HAP-1 (cell line): ENCODE data around the gene RNU7-1.

ENCODE experiments used
- DNase-seq, 2 experiments: peaks; one replicate each; pipeline ENCODE4 v3.0.0-alpha.2; 2016 to 2020; ENCODE audit warnings: low spot score in 2 of 2
- H3K27me3 ChIP-seq: fragments of 250-450 bp; sonication (Bioruptor Pico); 2 replicates; pipeline ENCODE4 v1.5.1; 2020; ENCODE audit warnings: low read depth, mild to moderate bottlenecking, moderate library complexity
- H3K36me3 ChIP-seq: fragments of 250-450 bp; sonication (Bioruptor Pico); replicated peaks from 2 replicates; pipeline ENCODE4 v1.5.1; 2020; ENCODE audit warnings: mild to moderate bottlenecking
- H3K4me1 ChIP-seq: fragments of 250-450 bp; sonication (Bioruptor Pico); 2 replicates; pipeline ENCODE4 v1.5.1; 2020; ENCODE audit warnings: mild to moderate bottlenecking
- H3K4me3 ChIP-seq: fragments of 250-450 bp; sonication (Bioruptor Pico); 2 replicates; pipeline ENCODE4 v1.5.1; 2020; ENCODE audit warnings: mild to moderate bottlenecking, moderate library complexity
- H3K9me3 ChIP-seq: fragments of 250-450 bp; sonication (Bioruptor Pico); 2 replicates; pipeline ENCODE4 v1.5.1; 2020; ENCODE audit warnings: mild to moderate bottlenecking, moderate library complexity
- in situ Hi-C: fragments of 300-500 bp; cut with MboI; formaldehyde crosslinking; loops from 3 replicates; pipeline ENCODE4 v1.14.3; 2020; ENCODE audit warnings: low sequenced_read_pairs, inconsistent platforms, mixed read lengths

The RNU7-1 gene

DNA sequence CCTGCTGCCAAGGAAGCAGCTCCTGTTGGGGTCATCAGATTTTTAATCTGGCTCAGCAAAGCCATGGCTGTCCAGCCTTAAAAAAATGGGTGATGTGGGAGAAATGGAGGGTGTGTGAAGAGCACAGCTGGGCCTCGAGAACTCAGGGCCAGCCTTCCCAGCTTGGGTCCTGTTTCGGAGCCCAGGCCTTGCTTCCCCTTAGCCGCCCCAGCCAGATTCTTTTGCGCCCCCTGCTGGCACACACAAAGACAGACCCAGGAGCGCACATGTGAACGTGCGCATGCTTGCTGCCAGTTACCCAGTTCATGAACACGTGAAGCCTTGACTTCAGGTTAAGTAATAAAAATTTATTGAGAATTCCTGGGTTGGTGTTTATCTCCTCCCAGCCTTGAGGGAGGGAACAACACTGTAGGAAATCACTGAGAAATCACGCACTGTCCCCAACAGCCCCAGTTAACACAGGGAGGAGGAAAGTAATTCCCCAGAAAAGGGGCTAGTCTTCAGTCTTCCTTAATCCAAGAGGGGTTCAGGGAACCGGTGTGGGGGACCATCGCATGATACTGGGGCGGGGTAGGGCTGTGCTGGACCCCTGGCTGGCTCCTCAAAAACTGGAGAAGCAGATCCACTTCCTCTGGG is 21.5 kb downstream of the RNU7-1 start:
- Histone ChIP-seq H3K4me3 (no peak overlapping the region), H3K27me3 (no peaks in the 10 kb centered on the region), H3K4me1 (peaks cover 27% of the 10 kb centered on the region), H3K9me3 (no peaks in the 10 kb centered on the region), H3K36me3 (peaks cover 53% of the 10 kb centered on the region)
- in situ Hi-C loops, result no loop called here
- DNase-seq, result peak; percentile 63 to 92

DNA sequence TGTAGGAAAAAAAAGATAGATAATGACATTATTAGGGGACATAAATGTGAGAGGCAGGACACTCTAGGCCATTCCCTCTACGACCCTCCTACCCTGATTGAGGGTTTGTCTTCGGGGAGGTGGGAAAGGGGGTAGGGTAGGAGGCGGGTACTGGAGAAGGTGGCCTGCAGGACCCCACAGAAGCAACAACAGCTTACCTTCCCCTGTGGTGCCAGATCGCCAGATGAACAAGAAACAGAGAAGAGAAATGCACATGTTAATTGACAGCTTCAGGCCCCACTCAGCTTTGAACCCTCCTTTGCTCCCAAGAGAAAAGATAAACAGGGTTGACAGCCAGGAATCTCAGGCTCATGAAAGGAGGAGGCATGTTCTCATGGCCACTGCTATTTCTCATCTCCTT is 22.1 kb downstream of the RNU7-1 start:
- no peak for DNase-seq
- Histone ChIP-seq H3K36me3 (peaks cover 56% of the 10 kb centered on the region), H3K4me1 (peaks cover 27% of the 10 kb centered on the region)

DNA sequence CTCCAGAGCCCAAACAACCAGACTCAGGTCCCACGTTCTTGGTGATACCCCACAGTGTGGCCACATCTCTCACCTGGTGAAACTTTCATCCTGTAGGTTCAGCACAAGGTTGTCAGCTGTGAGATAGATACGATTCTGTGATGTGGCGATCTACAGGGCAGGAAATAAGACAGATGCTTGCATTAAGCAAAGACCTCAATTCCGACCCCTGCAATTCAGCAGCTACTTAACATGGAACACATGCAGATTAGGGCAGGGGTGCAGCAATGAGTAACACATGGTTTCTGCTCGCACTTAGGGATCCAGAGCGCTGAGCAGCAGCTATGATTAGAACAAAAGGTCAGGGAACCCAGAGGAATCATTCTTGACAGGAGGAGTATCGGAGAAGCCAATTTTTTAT is 22.7 kb downstream of the RNU7-1 start:
- Histone ChIP-seq H3K36me3 (peaks cover 56% of the 10 kb centered on the region), H3K4me3 (no peak overlapping the region), H3K4me1 (peaks cover 20% of the 10 kb centered on the region), H3K27me3 (no peaks in the 10 kb centered on the region), H3K9me3 (no peaks in the 10 kb centered on the region)
- DNase-seq, result no peak
- in situ Hi-C loops, result no loop called here

More for the DNA sequence above, 22.1 kb downstream of the RNU7-1 start:
- in situ Hi-C loops, result no loop called here
- Histone ChIP-seq H3K27me3 (no peaks in the 10 kb centered on the region), H3K4me3 (no peak overlapping the region), H3K9me3 (no peaks in the 10 kb centered on the region)

DNA sequence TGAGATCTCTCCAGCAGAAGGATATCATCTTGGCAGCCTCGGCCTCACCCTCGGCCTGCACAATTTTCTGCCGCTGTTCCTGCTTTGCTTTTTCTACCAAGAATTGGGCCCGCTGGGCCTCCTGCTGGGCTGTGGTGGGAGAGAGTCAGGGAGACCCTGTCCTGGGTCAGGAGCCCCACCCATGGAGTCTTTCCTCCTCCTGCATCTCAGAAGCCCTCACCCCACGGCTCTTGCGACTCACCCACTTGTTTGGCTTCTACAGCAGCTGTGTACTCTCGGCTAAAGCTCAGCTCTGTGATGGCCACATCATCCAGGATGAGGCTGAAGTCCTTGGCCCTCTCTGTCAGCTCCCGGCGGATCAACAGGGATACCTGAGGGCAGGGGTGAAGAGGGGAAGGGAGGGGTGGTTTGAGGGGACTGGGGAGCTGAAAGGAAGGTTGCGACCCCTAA is 24.1 kb downstream of the RNU7-1 start:
- Histone ChIP-seq H3K9me3 (no peaks in the 10 kb centered on the region), H3K27me3 (no peaks in the 10 kb centered on the region), H3K4me1 (peaks cover 17% of the 10 kb centered on the region), H3K4me3 (no peak overlapping the region), H3K36me3 (peaks cover 60% of the 10 kb centered on the region)
- DNase-seq, result no peak
- in situ Hi-C loops, result no loop called here

DNA sequence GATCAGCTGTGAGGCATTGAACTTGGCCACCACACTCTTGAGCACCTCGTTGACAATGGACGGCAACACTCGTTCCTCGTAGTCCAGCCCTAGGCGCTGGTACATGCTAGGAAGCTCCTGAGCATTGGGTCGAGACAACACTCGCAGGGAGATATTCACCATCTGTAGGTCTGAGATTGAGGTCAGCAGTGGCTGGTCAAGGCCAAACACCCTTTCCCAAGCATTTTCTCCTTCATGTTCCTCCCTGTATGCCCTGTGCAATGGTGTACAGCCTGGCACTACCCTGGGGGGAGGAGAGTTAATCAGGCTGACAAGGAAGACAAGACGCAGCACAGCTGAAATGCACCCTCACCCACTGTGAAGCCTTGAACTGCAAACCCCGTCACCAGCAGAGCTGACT is 24.8 kb downstream of the RNU7-1 start:
- Histone ChIP-seq H3K4me1 (peaks cover 16% of the 10 kb centered on the region), H3K4me3 (no peak overlapping the region; the same call in 1 of the 2 replicates)
- in situ Hi-C loops, result no loop called here

DNA sequence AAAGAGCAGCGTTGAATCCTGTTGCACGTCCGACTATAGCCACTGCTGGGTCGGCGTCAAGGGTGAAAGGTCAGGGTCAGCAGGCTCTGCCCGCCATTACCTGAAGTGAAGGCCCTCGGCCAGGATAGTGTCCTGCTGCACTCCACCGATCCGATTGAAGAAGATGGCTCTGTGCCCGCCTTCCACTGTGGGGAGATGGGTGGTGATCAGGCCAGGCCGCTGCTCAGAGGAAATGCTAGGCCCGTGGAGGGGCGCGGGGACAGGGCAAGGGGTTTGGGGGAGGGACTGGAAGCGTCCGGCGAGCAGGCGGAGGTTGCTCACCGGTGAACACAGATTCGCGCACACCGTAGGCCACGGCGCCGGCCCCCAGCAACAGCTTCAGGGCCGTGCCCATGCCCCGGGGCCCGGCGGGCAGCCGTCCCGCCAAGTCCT is 26.5 kb downstream of the RNU7-1 start:
- Histone ChIP-seq H3K4me1 (peaks cover 16% of the 10 kb centered on the region), H3K4me3 (peak overlapping the region; percentile 94), H3K9me3 (no peaks in the 10 kb centered on the region), H3K36me3 (peaks cover 75% of the 10 kb centered on the region), H3K27me3 (no peaks in the 10 kb centered on the region)
- in situ Hi-C loops, result no loop called here
- no peak for DNase-seq

More for the DNA sequence above, 24.8 kb downstream of the RNU7-1 start:
- Histone ChIP-seq H3K27me3 (no peaks in the 10 kb centered on the region), H3K9me3 (no peaks in the 10 kb centered on the region), H3K36me3 (peaks cover 65% of the 10 kb centered on the region)
- DNase-seq, result no peak

DNA sequence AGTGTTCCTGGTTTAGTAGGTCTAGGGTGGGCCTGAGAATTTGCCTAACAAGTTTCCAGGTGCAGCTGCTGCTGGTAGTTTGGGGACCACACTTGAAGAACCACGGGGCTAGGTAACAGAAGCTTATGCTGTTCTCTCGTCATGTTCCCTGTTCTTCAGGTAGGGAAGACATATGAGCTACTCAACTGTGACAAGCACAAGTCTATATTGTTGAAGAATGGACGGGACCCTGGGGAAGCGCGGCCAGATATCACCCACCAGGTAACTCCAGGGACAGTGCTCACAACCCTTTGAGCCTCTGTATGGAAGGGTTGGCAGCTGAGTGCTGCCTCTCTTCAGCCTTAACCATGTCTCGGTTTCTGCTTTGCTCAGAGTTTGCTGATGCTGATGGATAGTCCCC is 30.6 kb downstream of the RNU7-1 start:
- peaks cover 72% of the 10 kb centered on the region for H3K36me3 ChIP-seq
- H3K9me3 ChIP-seq, result no peaks in the 10 kb centered on the region
- in situ Hi-C loops, result no loop called here
- H3K27me3 ChIP-seq, result no peaks in the 10 kb centered on the region
- H3K4me3 ChIP-seq, result no peak overlapping the region
- peaks cover 10% of the 10 kb centered on the region for H3K4me1 ChIP-seq
- DNase-seq, result no peak

DNA sequence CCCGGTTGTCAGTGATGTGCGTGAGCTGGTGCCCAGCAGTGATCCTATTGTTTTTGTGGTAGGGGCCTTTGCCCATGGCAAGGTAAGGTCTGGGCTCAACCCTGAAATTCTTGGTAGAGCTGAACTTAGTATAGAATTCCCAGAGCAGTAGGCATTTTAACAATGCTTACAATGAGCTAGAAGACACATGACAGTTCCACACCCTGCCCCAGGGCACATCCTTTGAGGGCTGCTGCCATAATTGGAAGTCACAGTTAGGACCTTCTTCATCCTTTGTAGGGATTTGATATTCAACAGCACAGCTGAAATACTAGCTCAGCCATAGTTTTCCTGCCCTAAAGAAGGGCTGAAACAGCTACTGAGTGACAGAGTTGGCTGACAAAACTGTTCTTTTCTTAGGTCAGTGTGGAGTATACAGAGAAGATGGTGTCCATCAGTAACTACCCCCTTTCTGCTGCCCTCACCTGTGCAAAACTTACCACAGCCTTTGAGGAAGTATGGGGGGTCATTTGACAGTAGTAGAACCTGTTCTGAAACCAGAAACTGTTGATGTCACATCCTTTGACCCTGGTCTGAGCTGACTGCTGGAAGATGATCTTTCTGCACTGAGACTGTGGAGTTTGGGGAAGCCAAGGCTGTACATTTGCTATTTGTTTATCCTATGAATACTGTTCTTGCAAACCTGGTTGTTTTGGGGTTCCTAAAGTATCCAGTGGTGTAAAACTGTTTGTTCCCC is 31.8 kb downstream of the RNU7-1 start:
- Histone ChIP-seq H3K27me3 (no peaks in the 10 kb centered on the region), H3K4me1 (peaks cover 8% of the 10 kb centered on the region), H3K36me3 (peaks cover 69% of the 10 kb centered on the region), H3K4me3 (no peak overlapping the region), H3K9me3 (no peaks in the 10 kb centered on the region)
- in situ Hi-C loops, result no loop called here
- DNase-seq, result no peak

DNA sequence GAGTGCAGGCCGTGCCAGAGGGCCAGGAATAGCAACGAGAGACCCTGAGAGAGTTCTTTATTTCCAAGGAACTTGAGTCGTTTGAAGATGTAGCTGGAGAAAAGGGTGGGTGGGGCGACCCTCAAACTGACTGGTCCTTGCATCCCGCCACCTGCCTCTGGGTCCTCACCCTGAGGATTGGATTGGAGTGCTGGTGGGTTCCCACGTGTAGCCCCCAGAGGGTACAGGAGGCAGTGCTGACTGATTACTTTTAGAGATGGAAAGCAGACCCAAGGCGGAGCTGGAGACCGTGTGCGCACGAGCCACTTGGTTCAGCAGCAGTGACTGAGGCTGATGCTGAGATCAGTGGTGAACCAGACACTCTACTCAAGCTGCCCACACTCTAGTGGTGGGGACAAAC is 34.0 kb downstream of the RNU7-1 start:
- no peak overlapping the region for H3K4me3 ChIP-seq
- H3K36me3 ChIP-seq, result peaks cover 82% of the 10 kb centered on the region
- in situ Hi-C loops, result no loop called here
- H3K9me3 ChIP-seq, result no peaks in the 10 kb centered on the region
- no peaks in the 10 kb centered on the region for H3K27me3 ChIP-seq
- no peak for DNase-seq
- H3K4me1 ChIP-seq, result no peaks in the 10 kb centered on the region

DNA sequence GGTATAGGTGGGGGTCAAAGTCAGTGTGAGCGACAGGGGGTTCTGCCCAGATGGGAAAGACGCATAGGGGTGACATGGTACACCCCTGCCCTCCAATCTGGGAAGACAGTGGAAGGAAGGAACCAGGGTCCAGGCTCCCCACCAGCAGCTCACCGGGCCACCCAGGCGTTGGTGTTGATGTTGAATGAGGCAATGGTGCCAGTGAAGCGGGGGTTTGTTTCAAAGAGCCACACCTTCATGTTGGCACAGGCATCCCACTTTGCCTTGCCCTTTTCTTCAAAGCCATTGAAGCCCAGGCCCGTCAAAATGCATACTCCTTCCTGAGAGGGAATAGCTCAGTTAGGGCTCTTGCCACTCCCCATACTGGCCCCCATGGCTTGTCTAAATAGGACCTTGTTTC is 34.6 kb downstream of the RNU7-1 start:
- H3K4me3 ChIP-seq, result no peak overlapping the region
- no peaks in the 10 kb centered on the region for H3K4me1 ChIP-seq
- no peaks in the 10 kb centered on the region for H3K9me3 ChIP-seq
- no peaks in the 10 kb centered on the region for H3K27me3 ChIP-seq
- in situ Hi-C loops, result no loop called here
- H3K36me3 ChIP-seq, result peaks cover 82% of the 10 kb centered on the region
- DNase-seq, result no peak

DNA sequence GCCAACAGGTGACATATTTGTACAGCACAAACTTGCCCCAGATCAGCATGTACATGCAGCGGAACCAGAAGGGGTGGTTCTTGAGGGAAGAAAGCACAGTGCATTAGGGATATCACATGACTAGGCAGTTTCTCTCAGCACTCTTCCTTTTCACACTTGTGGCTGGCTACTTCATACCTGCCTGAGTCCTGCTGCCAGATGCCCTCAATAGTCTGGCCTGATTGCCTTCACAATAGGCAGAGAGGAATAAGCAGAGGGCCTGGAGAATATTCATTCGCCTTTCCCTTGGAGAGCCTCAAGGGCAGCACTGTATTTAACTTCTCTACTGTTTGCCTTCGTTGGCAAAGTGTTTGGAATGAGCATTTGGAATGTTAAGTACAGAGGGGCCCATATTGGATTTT is 35.0 kb downstream of the RNU7-1 start:
- no peak for DNase-seq
- no peaks in the 10 kb centered on the region for H3K27me3 ChIP-seq
- no peak overlapping the region for H3K4me3 ChIP-seq
- no peaks in the 10 kb centered on the region for H3K9me3 ChIP-seq
- in situ Hi-C loops, result no loop called here
- H3K4me1 ChIP-seq, result no peaks in the 10 kb centered on the region
- H3K36me3 ChIP-seq, result peaks cover 81% of the 10 kb centered on the region

DNA sequence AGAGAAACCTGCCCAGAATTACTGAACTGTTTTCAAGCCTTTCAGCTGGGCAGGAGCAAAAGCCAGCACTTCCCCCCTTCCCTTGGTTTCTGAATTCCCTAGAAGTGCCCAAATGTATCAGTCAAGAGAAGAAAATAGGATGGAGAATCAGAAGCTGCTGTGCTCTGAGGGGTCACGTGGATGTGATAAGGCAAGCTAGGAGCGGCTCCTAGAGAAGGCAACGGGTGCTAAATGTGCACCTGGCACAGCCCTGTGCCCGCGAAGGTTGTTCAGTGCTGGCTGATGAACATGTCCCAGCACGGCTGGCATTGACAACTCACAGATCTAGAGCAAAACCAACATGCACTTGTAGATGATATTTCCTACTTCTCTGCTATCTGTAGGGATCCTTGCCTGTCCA is 35.4 kb downstream of the RNU7-1 start:
- in situ Hi-C loops, result no loop called here
- peaks cover 81% of the 10 kb centered on the region for H3K36me3 ChIP-seq
- no peaks in the 10 kb centered on the region for H3K27me3 ChIP-seq
- H3K4me1 ChIP-seq, result no peaks in the 10 kb centered on the region
- H3K9me3 ChIP-seq, result no peaks in the 10 kb centered on the region
- no peak for DNase-seq
- H3K4me3 ChIP-seq, result no peak overlapping the region

DNA sequence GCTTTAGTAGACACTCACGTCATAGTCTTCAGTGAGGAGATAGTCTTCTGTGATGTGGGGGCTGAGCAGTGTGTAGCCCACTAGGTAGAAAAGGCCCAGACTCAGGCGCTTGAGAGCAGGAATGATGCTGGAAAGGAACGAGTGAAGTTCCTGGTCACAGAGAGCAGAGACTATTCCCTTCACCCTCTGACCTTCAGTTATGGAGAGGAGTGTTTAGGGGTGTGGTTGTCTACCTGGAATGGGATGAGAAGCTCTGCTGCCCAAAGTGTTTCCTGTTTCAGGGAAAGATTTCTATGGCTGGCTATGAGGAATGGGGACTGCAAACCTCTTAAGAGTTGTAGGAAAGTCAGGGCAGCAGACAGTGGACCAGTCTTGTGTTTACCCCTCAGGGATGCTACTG is 35.8 kb downstream of the RNU7-1 start:
- DNase-seq, result no peak
- H3K27me3 ChIP-seq, result no peaks in the 10 kb centered on the region
- no peak overlapping the region for H3K4me3 ChIP-seq
- H3K4me1 ChIP-seq, result no peaks in the 10 kb centered on the region
- no peaks in the 10 kb centered on the region for H3K9me3 ChIP-seq
- peaks cover 80% of the 10 kb centered on the region for H3K36me3 ChIP-seq
- in situ Hi-C loops, result no loop called here

DNA sequence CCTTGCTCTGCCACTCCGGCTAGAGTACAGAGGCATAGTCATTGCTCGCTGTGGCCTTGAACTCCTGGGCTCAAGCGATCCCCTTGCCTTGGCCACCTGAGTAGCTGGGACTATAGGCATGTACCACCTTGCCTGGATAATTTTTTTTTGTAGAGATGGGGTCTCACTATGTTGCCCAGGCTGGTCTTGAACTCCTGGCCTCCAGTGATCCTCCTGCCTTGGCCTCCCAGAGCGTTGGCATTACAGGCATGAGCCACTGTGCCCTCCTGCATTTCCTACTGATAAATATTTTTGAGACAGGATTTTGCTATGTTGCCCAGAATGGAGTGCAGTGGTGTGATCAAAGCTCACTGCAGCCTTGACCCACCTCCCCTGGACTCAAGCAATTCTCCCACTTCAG is 36.5 kb downstream of the RNU7-1 start:
- Histone ChIP-seq H3K36me3 (peaks cover 73% of the 10 kb centered on the region), H3K9me3 (no peaks in the 10 kb centered on the region), H3K4me1 (no peaks in the 10 kb centered on the region), H3K4me3 (no peak overlapping the region), H3K27me3 (no peaks in the 10 kb centered on the region)
- in situ Hi-C loops, result no loop called here
- no peak for DNase-seq
